T-helper 2 cell (primary cell): ENCODE results near the gene MAPK1IP1L.
"Not testable (repeated sequence)": the region's sequence is repeated elsewhere in the genome, so short reads cannot be mapped to it uniquely, and the experiment has no call there.

Experiments
- DNase-seq, 5 experiments: peaks; one replicate each; pipeline versions ENCODE4 v3.0.0 to v3.0.0-alpha.2; 2012 to 2022
- total RNA-seq, 2 donors: gene quantifications; one replicate each; lab custom pipeline; 2026; lab: John Stamatoyannopoulos, UW

MAPK1IP1L gene
- total RNA-seq, result 88.3 to 123 reads per million in 2 donors

GRCh38 chr14:55051423-55052268 lies at the start of gene MAPK1IP1L:
Gene MAPK1IP1L (plus strand): TSS chr14:55051647. CDS start chr14:55061684, 10,037 bp downstream.
- DNase-seq, result peak; percentile 85 to 94 (median 87)

DNA sequence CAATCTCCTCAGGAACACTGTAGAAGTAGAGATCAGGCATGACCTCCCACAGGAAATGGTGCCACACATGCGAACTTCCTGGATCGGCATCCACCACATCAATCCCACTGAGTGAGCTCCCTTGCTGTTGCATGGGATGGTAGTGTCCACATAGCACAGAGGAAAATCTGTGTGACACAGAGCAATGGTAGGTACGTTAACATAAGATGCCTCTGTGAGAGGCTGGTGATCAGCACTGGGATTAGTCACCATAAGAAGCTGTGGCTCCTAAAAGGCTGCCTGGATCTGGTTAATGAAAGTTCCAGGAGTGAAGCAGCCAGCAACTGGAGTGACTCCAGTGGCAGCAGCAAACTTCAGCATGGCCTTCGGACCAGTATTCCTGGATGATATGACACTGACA lies 46.4 kb upstream of the MAPK1IP1L start:
- DNase-seq, result no peak

- DNase-seq, result no peak
Measured at GRCh38 chr14:55015006-55015405, 36.4 kb upstream of the MAPK1IP1L start.

DNA sequence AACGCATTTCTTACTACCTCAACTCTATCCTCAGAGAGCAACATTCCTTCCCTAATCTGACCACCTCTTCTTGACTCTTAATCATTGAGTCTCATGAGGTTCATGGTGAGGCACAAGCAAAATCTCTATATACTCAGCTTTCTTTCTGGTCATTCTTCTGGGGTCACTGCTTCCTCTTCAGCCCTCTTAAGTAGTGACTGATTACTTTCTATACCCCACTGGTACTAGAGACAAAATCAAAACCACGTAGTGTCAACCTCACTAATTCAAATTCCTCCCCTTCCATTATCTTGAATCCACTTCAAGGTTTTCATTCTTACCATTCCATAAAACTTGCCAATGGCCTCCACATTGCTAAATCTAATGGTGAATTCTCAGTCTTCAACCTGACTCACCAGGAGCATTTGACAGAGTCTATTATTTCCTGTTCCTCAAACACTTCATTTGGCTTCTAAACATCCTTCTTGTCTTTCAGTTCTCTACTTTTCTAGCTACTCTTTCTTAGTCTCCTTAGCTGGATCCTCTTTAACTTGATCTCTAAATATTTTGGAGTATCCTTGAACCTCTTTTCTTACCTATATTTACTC lies 31.4 kb upstream of the MAPK1IP1L start:
- no peak for DNase-seq

- DNase-seq, result not testable (repeated sequence)
Measured at GRCh38 chr14:55024365-55024764, 27.1 kb upstream of the MAPK1IP1L start.

DNA sequence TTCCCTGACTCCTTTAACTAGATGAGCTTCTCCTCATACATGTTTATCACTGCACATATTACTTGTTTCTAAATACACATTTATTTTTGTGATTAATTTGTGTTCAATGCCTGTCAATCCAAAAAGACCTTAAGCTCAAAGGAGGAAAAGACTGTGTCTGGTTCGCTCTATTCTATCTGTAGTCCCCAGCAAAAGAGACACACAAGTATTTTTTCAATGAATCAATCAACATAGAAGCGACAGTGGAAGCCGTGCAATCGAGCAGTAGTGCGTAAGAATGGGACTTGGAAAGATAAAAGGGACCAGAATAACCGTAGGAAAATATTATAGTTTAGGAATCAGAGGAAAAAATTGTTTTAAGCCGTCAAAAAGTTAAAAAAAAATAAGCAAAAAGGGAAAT lies 25.5 kb upstream of the MAPK1IP1L start:
- no peak for DNase-seq

DNA sequence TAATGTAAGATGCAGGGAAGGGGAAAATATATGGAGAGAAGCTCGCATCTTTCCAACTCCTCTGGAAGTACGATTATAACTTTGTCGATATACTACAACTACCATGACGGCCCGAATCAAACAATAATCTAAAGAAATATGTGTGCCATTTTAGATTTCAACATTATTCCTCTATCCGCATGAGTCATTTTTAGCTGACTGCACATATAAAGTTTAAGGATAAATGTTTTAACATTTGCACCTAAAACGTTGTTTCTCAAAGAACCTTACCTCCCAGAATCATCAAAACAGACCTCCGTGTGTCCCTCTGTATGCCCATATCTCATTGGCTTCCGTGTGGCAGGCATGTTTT lies 25.0 kb upstream of the MAPK1IP1L start:
- no peak for DNase-seq

GRCh38 chr14:55026793-55027561 lies 24.5 kb upstream of the MAPK1IP1L start, which contains the start of the genes SOCS4 and WDHD1:
Gene SOCS4 (plus strand): TSS chr14:55027236. CDS start chr14:55043042, 15,806 bp downstream.
Gene WDHD1 (minus strand): TSS chr14:55027099. CDS start chr14:55026787, 312 bp downstream.
- peak; percentile 94 to 97 (median 96) for DNase-seq

DNA sequence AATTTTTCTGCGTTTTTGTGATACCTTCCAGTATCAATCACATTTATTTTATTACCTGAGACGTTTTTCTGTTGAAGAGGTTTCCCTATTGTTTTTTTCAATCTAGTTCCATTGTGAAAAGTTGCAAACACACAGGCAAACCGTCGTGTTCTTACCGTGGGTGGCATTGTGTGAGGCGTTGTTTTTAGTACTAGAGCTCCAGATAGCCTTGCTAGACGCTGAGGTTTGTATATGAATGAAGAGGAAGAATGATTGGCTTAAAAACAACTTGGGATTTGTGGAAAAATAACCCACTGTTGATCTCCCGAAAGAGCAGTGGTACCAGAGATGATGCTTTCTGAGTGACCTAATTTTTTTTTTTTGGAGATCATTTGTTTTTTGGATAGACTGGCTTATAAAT lies 23.4 kb upstream of the MAPK1IP1L start:
- peak in 1 of 5 experiments; percentile 11 for DNase-seq

- DNase-seq, result no peak
Measured at GRCh38 chr14:55028476-55028875, 23.0 kb upstream of the MAPK1IP1L start.

DNA sequence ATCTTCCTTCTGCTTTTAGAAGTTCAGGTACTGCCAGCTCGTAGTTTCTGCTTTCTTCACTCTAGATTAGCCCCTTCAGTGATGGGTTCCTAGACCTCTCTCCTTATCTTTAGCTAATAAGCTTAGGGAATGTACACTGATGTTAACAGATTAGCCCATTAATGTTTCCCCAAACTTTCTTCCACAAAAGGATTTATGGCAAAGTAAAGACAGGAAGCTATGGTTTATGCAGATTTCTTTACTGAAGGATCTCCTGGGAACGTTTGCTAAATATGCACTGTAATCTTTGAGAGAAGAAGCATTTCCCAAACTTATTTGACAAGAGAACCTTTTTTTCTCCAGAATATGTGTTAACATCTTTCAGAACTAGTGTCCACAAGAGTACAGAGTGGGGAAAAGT lies 20.3 kb upstream of the MAPK1IP1L start:
- DNase-seq, result no peak

DNA sequence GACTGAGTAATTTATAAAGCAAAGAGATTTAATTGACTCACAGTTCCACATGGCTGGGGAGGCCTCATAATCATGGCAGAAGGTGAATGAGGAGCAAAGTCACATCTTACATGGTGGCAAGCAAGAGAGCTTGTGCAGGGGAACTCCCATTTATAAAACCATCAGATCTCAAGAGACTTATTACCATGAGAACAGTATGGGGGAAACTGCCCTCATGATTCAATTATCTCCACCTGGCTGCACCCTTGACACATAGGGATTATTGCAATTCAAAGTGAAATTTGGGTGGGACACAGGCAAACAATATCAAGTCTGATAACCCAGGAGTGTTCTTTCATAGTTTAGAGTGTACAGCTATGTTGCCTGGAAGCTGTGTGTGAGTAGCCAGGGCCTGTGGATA lies 13.5 kb upstream of the MAPK1IP1L start:
- not testable (repeated sequence) for DNase-seq

DNA sequence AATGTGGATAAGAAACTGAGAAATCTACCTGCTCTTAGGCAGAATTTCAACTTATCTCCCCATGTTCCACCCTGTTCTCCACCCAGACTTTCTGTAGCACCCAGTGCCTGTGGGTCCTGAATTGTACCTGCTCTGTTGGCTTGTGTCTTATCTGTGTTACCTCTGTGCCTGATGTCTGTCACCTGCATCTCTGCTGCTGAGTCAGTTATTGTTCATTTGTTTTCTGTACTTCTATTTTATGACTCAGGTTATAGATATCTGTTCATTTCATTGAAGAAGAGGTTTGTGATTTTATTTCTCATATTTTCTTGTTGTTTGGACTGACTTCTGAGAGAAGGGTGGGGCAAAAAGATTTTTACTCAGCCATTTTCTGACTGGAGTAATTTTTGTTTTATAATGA lies 12.7 kb upstream of the MAPK1IP1L start:
- no peak for DNase-seq

- no peak for DNase-seq
Measured at GRCh38 chr14:55043528-55043927, 7.9 kb upstream of the MAPK1IP1L start.

GRCh38 chr14:55045087-55045486 lies 6.4 kb upstream of the MAPK1IP1L start:
- no peak for DNase-seq

DNA sequence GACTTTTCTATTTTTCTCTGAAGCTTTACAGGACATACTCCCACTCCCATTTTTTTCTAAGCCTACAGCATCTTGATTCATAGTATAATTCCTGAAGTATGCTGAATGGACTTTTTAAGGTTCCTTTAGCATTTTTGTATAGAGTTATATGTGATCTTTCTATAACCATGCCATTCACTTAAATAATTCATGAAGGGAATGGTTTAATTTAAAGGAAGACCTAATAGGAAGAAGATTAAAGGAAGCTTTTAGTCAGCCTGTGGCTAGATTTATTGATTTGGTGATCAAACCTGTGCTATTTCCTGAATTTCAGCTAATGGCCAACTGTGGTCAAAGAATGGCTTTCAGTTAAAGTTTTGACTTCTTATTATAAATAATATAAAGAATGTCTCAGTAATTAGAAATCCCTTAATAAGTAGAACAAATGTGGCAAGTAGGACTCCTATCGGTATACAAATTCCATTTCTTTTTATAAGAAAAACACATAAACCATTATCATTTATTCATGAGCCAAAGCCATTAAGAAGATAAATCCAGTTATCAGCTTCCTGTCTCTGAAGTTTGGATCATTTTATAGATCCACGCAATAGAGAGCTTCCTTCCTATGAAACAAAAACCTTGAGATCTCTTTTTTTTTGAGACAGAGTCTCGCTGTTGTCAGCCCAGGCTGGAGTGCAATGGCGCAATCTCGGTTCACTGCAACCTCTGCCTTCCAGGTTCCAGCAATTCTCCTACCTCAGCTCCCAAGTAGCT lies 4.0 kb upstream of the MAPK1IP1L start:
- no peak for DNase-seq

GRCh38 chr14:55048900-55049436 lies 2.5 kb upstream of the MAPK1IP1L start:
- DNase-seq, result no peak

DNA sequence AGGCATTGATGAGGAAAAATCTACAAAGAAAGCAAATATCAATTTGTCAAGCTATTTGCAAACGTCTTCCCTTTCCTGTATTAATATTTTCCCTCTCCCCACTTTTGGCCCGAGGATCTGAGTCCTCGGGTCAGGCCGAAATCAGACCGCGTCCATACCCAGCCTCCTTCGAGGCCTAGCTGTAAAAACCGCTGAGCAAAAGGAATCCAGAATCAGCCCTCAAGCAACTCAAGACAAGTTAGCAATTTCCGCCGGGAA lies 353 bp upstream of the MAPK1IP1L start:
- DNase-seq, result no peak

DNA sequence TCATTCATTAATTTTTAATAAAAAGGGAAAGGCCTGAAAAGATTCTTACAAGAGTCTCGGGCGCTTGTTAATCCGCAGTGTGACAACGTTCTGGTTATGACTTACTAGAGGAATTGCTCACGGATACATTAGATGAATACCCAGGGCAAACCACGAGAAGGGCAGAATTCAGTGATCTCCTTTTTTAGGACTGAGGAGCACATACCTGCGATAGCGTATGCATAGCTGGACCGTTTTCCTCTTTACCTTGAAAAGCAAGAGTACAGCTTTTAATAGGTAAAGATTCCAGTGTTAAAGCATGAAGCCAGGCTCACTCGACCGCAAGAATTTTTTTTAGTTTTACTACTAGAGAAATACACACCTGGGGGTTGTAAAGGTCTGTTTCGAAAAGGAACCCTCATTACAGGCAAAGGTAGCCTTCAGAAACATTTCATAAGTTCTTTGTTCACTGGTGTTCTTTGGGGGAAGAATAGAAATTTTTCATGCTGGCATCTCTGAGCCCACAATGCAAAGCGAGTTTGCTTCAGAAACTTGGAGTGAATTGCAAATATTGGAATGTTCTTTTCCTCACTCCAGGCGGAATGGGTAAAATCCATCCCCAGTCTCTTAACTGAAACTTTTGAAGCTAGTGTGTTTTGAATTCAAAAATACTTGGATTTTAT lies 953 bp downstream of the MAPK1IP1L start:
- no peak for DNase-seq

GRCh38 chr14:55053018-55053417 lies 1.6 kb downstream of the MAPK1IP1L start:
- DNase-seq, result no peak

DNA sequence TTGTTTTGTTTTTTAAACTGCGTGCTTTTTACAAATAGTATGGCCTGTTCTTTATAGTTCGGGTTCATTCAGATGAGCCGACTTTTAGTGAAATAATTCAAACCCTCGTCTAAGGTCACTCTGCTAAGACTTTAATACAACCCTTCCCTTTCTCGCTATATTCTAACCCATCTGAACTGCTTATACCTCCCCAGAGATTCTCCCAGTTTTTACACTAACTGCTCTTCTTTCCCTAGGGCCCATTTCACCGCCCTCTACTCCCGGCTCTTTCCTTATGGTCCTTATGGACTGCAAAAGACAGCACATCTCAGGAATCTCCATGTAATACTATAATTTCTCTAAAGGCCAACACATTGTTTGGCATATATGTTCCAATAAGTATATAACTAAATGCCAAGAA lies 2.1 kb downstream of the MAPK1IP1L start:
- no peak for DNase-seq

DNA sequence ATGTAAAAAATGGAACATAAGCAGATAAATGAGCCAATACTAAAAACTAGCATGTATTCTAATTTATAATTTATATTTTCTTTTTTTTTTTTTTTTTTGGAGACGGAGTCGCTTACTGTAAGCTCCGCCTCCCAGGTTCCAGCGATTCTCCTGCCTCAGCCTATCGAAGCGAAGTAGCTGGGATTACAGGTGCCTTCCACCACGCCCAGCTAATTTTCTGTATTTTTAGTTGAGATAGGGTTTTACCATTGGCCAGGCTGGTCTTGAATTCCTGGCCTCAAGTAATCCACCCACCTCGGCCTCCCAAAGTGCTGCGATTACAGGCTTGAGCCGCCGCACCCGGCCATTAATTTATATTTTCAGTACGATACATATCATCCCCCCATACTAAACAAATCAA lies 2.7 kb downstream of the MAPK1IP1L start:
- no peak for DNase-seq
